ENCODE results near the gene GRIN2B. TPM values are rescaled to one million over a fixed set of nuclear protein-coding genes. Genes with fewer than 3 reads are reported as not detected.

GRIN2B gene
- total and polyA plus RNA-seq, 5 donors from 2014 or later: not detected

- no peaks in the 10 kb centered on the region for H3K4me1 Mint-ChIP-seq
- DNase-seq: no peak
Observed at GRCh38 chr12:13956060-13956590, 25.3 kb downstream of the GRIN2B start.

GRCh38 chr12:13952096-13952495 is 29.3 kb downstream of the GRIN2B start:
- peaks cover 0 to 3% (median 0%) of the 10 kb centered on the region in 7 donors for H3K9me3 Mint-ChIP-seq
- Histone ChIP-seq H3K9me3 (ENCODE audit: control insufficient read depth in 2 of 2, low read length in 2 of 2) (no peaks in the 10 kb centered on the region), H3K27me3 (ENCODE audit: control insufficient read depth, insufficient read depth, low read length) (no peaks in the 10 kb centered on the region), H3K27ac (ENCODE audit: insufficient read depth, low read length, poor library complexity, severe bottlenecking) (no peak overlapping the region), H3K4me1 (ENCODE audit: control insufficient read depth, insufficient read depth, low read length, poor library complexity, severe bottlenecking) (no peaks in the 10 kb centered on the region), H3K4me3 (ENCODE audit: low read depth, low read length) (no peak overlapping the region), H3K36me3 (ENCODE audit: control insufficient read depth, insufficient read depth, low read length) (no peaks in the 10 kb centered on the region)
- no peak overlapping the region for H3K27ac Mint-ChIP-seq
- ATAC-seq (ENCODE audit: low read depth in 2 of 2): no peak
- H3K36me3 Mint-ChIP-seq: no peaks in the 10 kb centered on the region
- H3K4me3 Mint-ChIP-seq: no peak overlapping the region
- no peaks in the 10 kb centered on the region for H3K4me1 Mint-ChIP-seq
- peaks cover 4% of the 10 kb centered on the region for H3K27me3 Mint-ChIP-seq
- no peak for DNase-seq

More at GRCh38 chr12:13956060-13956590, 25.3 kb downstream of the GRIN2B start:
- H3K27ac ChIP-seq (ENCODE audit: insufficient read depth, low read length, poor library complexity, severe bottlenecking): no peak overlapping the region
- H3K36me3 ChIP-seq (ENCODE audit: control insufficient read depth, insufficient read depth, low read length): no peaks in the 10 kb centered on the region
- H3K27me3 Mint-ChIP-seq: no peaks in the 10 kb centered on the region
- H3K27ac Mint-ChIP-seq: no peak overlapping the region
- no peak overlapping the region for H3K4me3 ChIP-seq (ENCODE audit: low read depth, low read length)
- no peaks in the 10 kb centered on the region for H3K4me1 ChIP-seq (ENCODE audit: control insufficient read depth, insufficient read depth, low read length, poor library complexity, severe bottlenecking)
- H3K36me3 Mint-ChIP-seq: no peaks in the 10 kb centered on the region
- H3K9me3 ChIP-seq (ENCODE audit: control insufficient read depth in 2 of 2, low read length in 2 of 2): no peaks in the 10 kb centered on the region
- ATAC-seq (ENCODE audit: low read depth in 2 of 2): no peak
- peak overlapping the region in 1 of 4 donors; percentile 55 for H3K4me3 Mint-ChIP-seq
- no peaks in the 10 kb centered on the region for H3K27me3 ChIP-seq (ENCODE audit: control insufficient read depth, insufficient read depth, low read length)
- H3K9me3 Mint-ChIP-seq: peaks cover 0 to 3% (median 0%) of the 10 kb centered on the region in 7 donors

- H3K4me3 Mint-ChIP-seq: no peak overlapping the region
- DNase-seq (no peak), ATAC-seq (ENCODE audit: low read depth in 2 of 2) (no peak)
- no peaks in the 10 kb centered on the region for H3K4me1 ChIP-seq (ENCODE audit: control insufficient read depth, insufficient read depth, low read length, poor library complexity, severe bottlenecking)
- H3K9me3 ChIP-seq (ENCODE audit: control insufficient read depth in 2 of 2, low read length in 2 of 2): no peaks in the 10 kb centered on the region
- peaks cover 0 to 2% (median 0%) of the 10 kb centered on the region in 7 donors for H3K9me3 Mint-ChIP-seq
- no peaks in the 10 kb centered on the region for H3K27me3 ChIP-seq (ENCODE audit: control insufficient read depth, insufficient read depth, low read length)
- H3K4me1 Mint-ChIP-seq: no peaks in the 10 kb centered on the region
- no peak overlapping the region for H3K4me3 ChIP-seq (ENCODE audit: low read depth, low read length)
- no peaks in the 10 kb centered on the region for H3K36me3 Mint-ChIP-seq
- no peak overlapping the region for H3K27ac Mint-ChIP-seq
- no peak overlapping the region for H3K27ac ChIP-seq (ENCODE audit: insufficient read depth, low read length, poor library complexity, severe bottlenecking)
- H3K36me3 ChIP-seq (ENCODE audit: control insufficient read depth, insufficient read depth, low read length): no peaks in the 10 kb centered on the region
- peaks cover 4% of the 10 kb centered on the region for H3K27me3 Mint-ChIP-seq
Observed at GRCh38 chr12:13950502-13950901, 30.9 kb downstream of the GRIN2B start.

GRCh38 chr12:13948621-13949020 is 32.8 kb downstream of the GRIN2B start:
- Mint-ChIP-seq H3K4me1 (no peaks in the 10 kb centered on the region), H3K27ac (no peak overlapping the region), H3K36me3 (no peaks in the 10 kb centered on the region), H3K27me3 (peaks cover 4% of the 10 kb centered on the region), H3K4me3 (no peak overlapping the region), H3K9me3 (peaks cover 0 to 2% (median 0%) of the 10 kb centered on the region in 7 donors)
- no peak overlapping the region for H3K4me3 ChIP-seq (ENCODE audit: low read depth, low read length)
- ATAC-seq (ENCODE audit: low read depth in 2 of 2) (no peak), DNase-seq (no peak)
- no peak overlapping the region for H3K27ac ChIP-seq (ENCODE audit: insufficient read depth, low read length, poor library complexity, severe bottlenecking)
- H3K36me3 ChIP-seq (ENCODE audit: control insufficient read depth, insufficient read depth, low read length): no peaks in the 10 kb centered on the region
- H3K27me3 ChIP-seq (ENCODE audit: control insufficient read depth, insufficient read depth, low read length): no peaks in the 10 kb centered on the region
- no peaks in the 10 kb centered on the region for H3K9me3 ChIP-seq (ENCODE audit: control insufficient read depth in 2 of 2, low read length in 2 of 2)
- no peaks in the 10 kb centered on the region for H3K4me1 ChIP-seq (ENCODE audit: control insufficient read depth, insufficient read depth, low read length, poor library complexity, severe bottlenecking)

GRCh38 chr12:13947276-13947946 is 34.0 kb downstream of the GRIN2B start:
- DNase-seq (no peak), ATAC-seq (ENCODE audit: low read depth in 2 of 2) (no peak)
- Histone ChIP-seq H3K27me3 (ENCODE audit: control insufficient read depth, insufficient read depth, low read length) (no peaks in the 10 kb centered on the region), H3K9me3 (ENCODE audit: control insufficient read depth in 2 of 2, low read length in 2 of 2) (no peaks in the 10 kb centered on the region), H3K4me3 (ENCODE audit: low read depth, low read length) (no peak overlapping the region), H3K27ac (ENCODE audit: insufficient read depth, low read length, poor library complexity, severe bottlenecking) (no peak overlapping the region), H3K4me1 (ENCODE audit: control insufficient read depth, insufficient read depth, low read length, poor library complexity, severe bottlenecking) (no peaks in the 10 kb centered on the region), H3K36me3 (ENCODE audit: control insufficient read depth, insufficient read depth, low read length) (no peaks in the 10 kb centered on the region)
- H3K27me3 Mint-ChIP-seq: peaks cover 4% of the 10 kb centered on the region
- H3K9me3 Mint-ChIP-seq: peaks cover 0 to 2% (median 0%) of the 10 kb centered on the region in 7 donors
- H3K4me1 Mint-ChIP-seq: no peaks in the 10 kb centered on the region
- H3K36me3 Mint-ChIP-seq: no peaks in the 10 kb centered on the region
- no peak overlapping the region for H3K4me3 Mint-ChIP-seq
- H3K27ac Mint-ChIP-seq: no peak overlapping the region

- H3K4me3 ChIP-seq (ENCODE audit: low read depth, low read length): no peak overlapping the region
Observed at GRCh38 chr12:13945641-13946040, 35.8 kb downstream of the GRIN2B start.

GRCh38 chr12:13945236-13945635 is 36.2 kb downstream of the GRIN2B start:
- no peak overlapping the region for H3K27ac Mint-ChIP-seq
- H3K4me1 Mint-ChIP-seq: no peaks in the 10 kb centered on the region
- H3K4me3 ChIP-seq (ENCODE audit: low read depth, low read length): no peak overlapping the region
- no peak overlapping the region for H3K4me3 Mint-ChIP-seq
- H3K36me3 ChIP-seq (ENCODE audit: control insufficient read depth, insufficient read depth, low read length): no peaks in the 10 kb centered on the region
- H3K27ac ChIP-seq (ENCODE audit: insufficient read depth, low read length, poor library complexity, severe bottlenecking): no peak overlapping the region
- peaks cover 4% of the 10 kb centered on the region for H3K27me3 Mint-ChIP-seq
- H3K9me3 ChIP-seq (ENCODE audit: control insufficient read depth in 2 of 2, low read length in 2 of 2): no peaks in the 10 kb centered on the region
- DNase-seq: no peak
- H3K4me1 ChIP-seq (ENCODE audit: control insufficient read depth, insufficient read depth, low read length, poor library complexity, severe bottlenecking): no peaks in the 10 kb centered on the region
- no peaks in the 10 kb centered on the region for H3K36me3 Mint-ChIP-seq
- H3K27me3 ChIP-seq (ENCODE audit: control insufficient read depth, insufficient read depth, low read length): no peaks in the 10 kb centered on the region
- peak in 1 of 2 donors; percentile 16 for ATAC-seq (ENCODE audit: low read depth in 2 of 2)
- H3K9me3 Mint-ChIP-seq: peaks cover 0 to 2% (median 0%) of the 10 kb centered on the region in 7 donors

More at GRCh38 chr12:13945641-13946040, 35.8 kb downstream of the GRIN2B start:
- H3K27me3 ChIP-seq (ENCODE audit: control insufficient read depth, insufficient read depth, low read length): no peaks in the 10 kb centered on the region
- no peaks in the 10 kb centered on the region for H3K36me3 ChIP-seq (ENCODE audit: control insufficient read depth, insufficient read depth, low read length)
- no peaks in the 10 kb centered on the region for H3K4me1 ChIP-seq (ENCODE audit: control insufficient read depth, insufficient read depth, low read length, poor library complexity, severe bottlenecking)
- H3K9me3 Mint-ChIP-seq: peaks cover 0 to 2% (median 0%) of the 10 kb centered on the region in 7 donors
- no peaks in the 10 kb centered on the region for H3K4me1 Mint-ChIP-seq
- H3K27ac Mint-ChIP-seq: no peak overlapping the region
- H3K27ac ChIP-seq (ENCODE audit: insufficient read depth, low read length, poor library complexity, severe bottlenecking): no peak overlapping the region
- H3K9me3 ChIP-seq (ENCODE audit: control insufficient read depth in 2 of 2, low read length in 2 of 2): no peaks in the 10 kb centered on the region
- no peak overlapping the region for H3K4me3 Mint-ChIP-seq
- DNase-seq: no peak
- H3K27me3 Mint-ChIP-seq: peaks cover 4% of the 10 kb centered on the region
- ATAC-seq (ENCODE audit: low read depth in 2 of 2): no peak
- H3K36me3 Mint-ChIP-seq: no peaks in the 10 kb centered on the region

- DNase-seq (no peak), ATAC-seq (ENCODE audit: low read depth in 2 of 2) (no peak)
- Histone ChIP-seq H3K4me3 (ENCODE audit: low read depth, low read length) (no peak overlapping the region), H3K27ac (ENCODE audit: insufficient read depth, low read length, poor library complexity, severe bottlenecking) (no peak overlapping the region), H3K36me3 (ENCODE audit: control insufficient read depth, insufficient read depth, low read length) (no peaks in the 10 kb centered on the region), H3K27me3 (ENCODE audit: control insufficient read depth, insufficient read depth, low read length) (no peaks in the 10 kb centered on the region), H3K4me1 (ENCODE audit: control insufficient read depth, insufficient read depth, low read length, poor library complexity, severe bottlenecking) (no peaks in the 10 kb centered on the region), H3K9me3 (ENCODE audit: control insufficient read depth in 2 of 2, low read length in 2 of 2) (no peaks in the 10 kb centered on the region)
- H3K4me3 Mint-ChIP-seq: no peak overlapping the region
- no peaks in the 10 kb centered on the region for H3K4me1 Mint-ChIP-seq
- peaks cover 0 to 5% (median under 1%) of the 10 kb centered on the region in 7 donors for H3K9me3 Mint-ChIP-seq
- H3K27me3 Mint-ChIP-seq: peaks cover 7% of the 10 kb centered on the region
- H3K27ac Mint-ChIP-seq: no peak overlapping the region
- no peaks in the 10 kb centered on the region for H3K36me3 Mint-ChIP-seq
Observed at GRCh38 chr12:13942826-13943225, 38.6 kb downstream of the GRIN2B start.
